IMR-90 (cell line): ENCODE measurements around the gene URM1. TPM values are rescaled to one million over a fixed set of nuclear protein-coding genes. Genes with fewer than 3 reads are reported as not detected.
"Not testable (repeated sequence)": the region's sequence is repeated elsewhere in the genome, so short reads cannot be mapped to it uniquely, and the experiment has no call there.

ENCODE experiments used
- ATAC-seq: fragments of 200-7000 bp; cut with Tn5 transposase; 2 replicates; pipeline ENCODE4 v1.9.1; 2020; ENCODE audit warnings: low read depth, mild to moderate bottlenecking, moderate library complexity
- BruUV-seq: library from RNA; stranded (reverse); fragments of 400-500 nt; replicated peaks from 2 replicates; lab custom pipeline; 2021; lab: Mats Ljungman, UMichigan
- CTCF ChIA-PET: fragments of 300-600 bp; formaldehyde crosslinking; extraction: SDS; loops from one replicate; lab custom pipeline; 2021; ENCODE audit warnings: antibody characterized with exemption; lab: Yijun Ruan, JAX
- POLR2A ChIA-PET: fragments of 300-600 bp; sonication (Branson Sonifier 250); formaldehyde crosslinking; loops from one replicate; lab custom pipeline; 2022; ENCODE audit warnings: antibody characterized with exemption; ENCODE audit not compliant: unreplicated experiment; lab: Charles Lee
- DNase-seq: peaks from one replicate; pipeline ENCODE4 v3.0.0; 2013
- H2AFZ ChIP-seq: replicated peaks from 2 replicates; pipeline ENCODE3; 2013; ENCODE audit warnings: low read length, mild to moderate bottlenecking; ENCODE audit not compliant: poor library complexity
- H2AK5ac ChIP-seq: 2 replicates; pipeline ENCODE4 v1.6.1; 2013; ENCODE audit warnings: low read depth, low read length, inconsistent platforms
- H2AK9ac ChIP-seq: replicated peaks from 2 replicates; pipeline ENCODE3; 2013; ENCODE audit warnings: mild to moderate bottlenecking, low read depth, low read length, moderate library complexity; ENCODE audit not compliant: poor library complexity
- H2BK120ac ChIP-seq: 2 replicates; pipeline ENCODE4 v1.6.1; 2013; ENCODE audit warnings: low read depth, low read length, inconsistent platforms
- H2BK15ac ChIP-seq: 3 replicates; pipeline ENCODE4 v1.6.1; 2013; ENCODE audit warnings: low read depth, low read length, inconsistent platforms
- H2BK20ac ChIP-seq: 2 replicates; pipeline ENCODE4 v1.6.1; 2013; ENCODE audit warnings: low read depth, mild to moderate bottlenecking, inconsistent platforms, low read length, moderate library complexity
- H2BK5ac ChIP-seq: 2 replicates; pipeline ENCODE4 v1.6.1; 2013; ENCODE audit warnings: mild to moderate bottlenecking, low read depth, low read length, inconsistent platforms; ENCODE audit not compliant: poor library complexity, severe bottlenecking
- H3K14ac ChIP-seq: replicated peaks from 2 replicates; pipeline ENCODE4 v1.6.1; 2013; ENCODE audit warnings: low read depth, low read length, inconsistent platforms
- H3K18ac ChIP-seq: 2 replicates; pipeline ENCODE4 v1.6.1; 2013; ENCODE audit warnings: low read depth, low read length, control low read depth
- H3K23ac ChIP-seq: 2 replicates; pipeline ENCODE4 v1.6.1; 2013; ENCODE audit warnings: low read depth, low read length, inconsistent platforms
- H3K27ac ChIP-seq: 2 replicates; pipeline ENCODE4 v1.5.1; 2013; ENCODE audit warnings: mild to moderate bottlenecking, control low read depth, low read length; ENCODE audit not compliant: insufficient read depth
- H3K27me3 ChIP-seq: 2 replicates; pipeline ENCODE4 v1.6.1; 2013; ENCODE audit warnings: low read length; ENCODE audit not compliant: control insufficient read depth, insufficient read depth
- H3K36me3 ChIP-seq: 2 replicates; pipeline ENCODE4 v1.6.1; 2013; ENCODE audit warnings: low read length, mixed read lengths; ENCODE audit not compliant: control insufficient read depth, insufficient read depth
- H3K4ac ChIP-seq: 2 replicates; pipeline ENCODE4 v1.6.1; 2013; ENCODE audit warnings: low read depth, low read length, inconsistent platforms
- H3K4me1 ChIP-seq: 2 replicates; pipeline ENCODE4 v1.6.1; 2013; ENCODE audit warnings: low read length, mixed read lengths; ENCODE audit not compliant: control insufficient read depth, insufficient read depth
- H3K4me2 ChIP-seq: 2 replicates; pipeline ENCODE4 v1.6.1; 2013; ENCODE audit warnings: low read depth, mild to moderate bottlenecking, control low read depth, low read length, moderate library complexity
- H3K4me3 ChIP-seq: 2 replicates; pipeline ENCODE4 v1.5.1; 2013; ENCODE audit warnings: low read depth, mild to moderate bottlenecking, control low read depth, low read length, moderate library complexity; ENCODE audit not compliant: insufficient read depth
- H3K56ac ChIP-seq: 2 replicates; pipeline ENCODE4 v1.6.1; 2013; ENCODE audit warnings: low read length, inconsistent platforms; ENCODE audit not compliant: insufficient read depth; ENCODE audit errors: extremely low read depth
- H3K79me1 ChIP-seq, 2 experiments: 2 replicates each; pipeline ENCODE4 v1.6.1; 2013; ENCODE audit warnings: low read length in 2 of 2, inconsistent platforms in 1 of 2, low read depth in 1 of 2
- H3K9ac ChIP-seq: 2 replicates; pipeline ENCODE4 v1.6.1; 2013; ENCODE audit warnings: low read depth, low read length, control low read depth
- H3K9me1 ChIP-seq: 2 replicates; pipeline ENCODE4 v1.6.1; 2013; ENCODE audit warnings: low read length, inconsistent platforms; ENCODE audit not compliant: insufficient read depth
- H3K9me3 ChIP-seq: 2 replicates; pipeline ENCODE4 v1.6.1; 2013; ENCODE audit warnings: low read length; ENCODE audit not compliant: control insufficient read depth, insufficient read depth
- H4K20me1 ChIP-seq: 2 replicates; pipeline ENCODE4 v1.6.1; 2013; ENCODE audit warnings: low read length, inconsistent platforms; ENCODE audit not compliant: insufficient read depth
- H4K5ac ChIP-seq: 2 replicates; pipeline ENCODE4 v1.6.1; 2013; ENCODE audit warnings: mild to moderate bottlenecking, low read depth, low read length, control low read depth
- H4K8ac ChIP-seq, 2 experiments: 2 replicates each; pipeline ENCODE4 v1.6.1; 2013; ENCODE audit warnings: low read depth in 2 of 2, low read length in 2 of 2, control low read depth in 1 of 2, inconsistent platforms in 1 of 2
- H4K91ac ChIP-seq: 2 replicates; pipeline ENCODE4 v1.6.1; 2013; ENCODE audit warnings: low read depth, low read length, inconsistent platforms; ENCODE audit not compliant: insufficient read depth
- BHLHE40 ChIP-seq: fragments of 150-350 bp; IDR thresholded peaks from 2 replicates; pipeline ENCODE4 v1.6.1; 2016; ENCODE audit warnings: mild to moderate bottlenecking, low read depth, low read length
- CHD1 ChIP-seq: IDR thresholded peaks from 2 replicates; pipeline ENCODE4 v1.6.1; 2012; ENCODE audit warnings: low read depth, low read length, improper control_type of control experiment
- WGBS, 2 experiments: methylation state at CpG; one replicate each; pipeline versions ENCODE4 v1.1.5 to v1.1.7; 2013; ENCODE audit warnings: missing lambda C conversion rate in 2 of 2; ENCODE audit not compliant: insufficient read length in 1 of 2; ENCODE audit errors: extremely low coverage in 2 of 2; 5-methylcytosine and 5-hydroxymethylcytosine counted together
- dilution Hi-C: fragments of 300-500 bp; cut with HindIII; formaldehyde crosslinking; loops from one replicate; pipeline ENCODE4 v1.14.3; 2018; ENCODE audit warnings: low sequenced_read_pairs; ENCODE audit not compliant: unreplicated experiment
- in situ Hi-C: fragments of 300-500 bp; cut with MboI; formaldehyde crosslinking; loops from 3 replicates; pipeline ENCODE4 v1.14.3; 2019; ENCODE audit warnings: low sequenced_read_pairs, inconsistent platforms, mixed read lengths
- intact Hi-C: fragments of 100-400 bp; cut with micrococcal nuclease; formaldehyde crosslinking; loops from 2 replicates; pipeline ENCODE4 v1.10.0; 2022
- polyA plus RNA-seq, 3 experiments: library from polyadenylated mRNA; depleted of rRNA; stranded (reverse); fragments of >200 nt; gene quantifications; 2 replicates each; pipeline ENCODE4 v1.2.3, GENCODE V29; 2012; ENCODE audit warnings: low replicate concordance in 1 of 3
- total RNA-seq: library from RNA; depleted of rRNA; stranded (reverse); fragments of >200 nt; gene quantifications from 2 replicates; pipeline ENCODE4 v1.2.3, GENCODE V29; 2012

Gene URM1
- total and polyA plus RNA-seq, 2 of the 4 experiments (the other 2 are of a cell fraction): 33.2 to 66.9 TPM

- peak overlapping the region; percentile 96 for H3K4me3 ChIP-seq
- peak overlapping the region; percentile 64 to 79; a peak in 2 of 4 replicates for H4K8ac ChIP-seq
- H2BK5ac ChIP-seq: peak overlapping the region; percentile 82
- peaks cover 3% of the 10 kb centered on the region; the same call in 1 of the 2 replicates for H3K36me3 ChIP-seq
- peaks cover 4 to 20% of the 10 kb centered on the region in 2 experiments; a peak in 3 of 4 replicates for H3K79me1 ChIP-seq
- H3K9me3 ChIP-seq: no peaks in the 10 kb centered on the region
- no TSS peak for BruUV-seq
- H2BK120ac ChIP-seq: peak overlapping the region; percentile 39; the same call in 1 of the 2 replicates
- peak overlapping the region; percentile 79 for H3K14ac ChIP-seq
- intact Hi-C loops (no loop called here), in situ Hi-C loops (no loop called here), dilution Hi-C loops (no loop called here)
- peak overlapping the region; percentile 96; the same call in 1 of the 2 replicates for H3K23ac ChIP-seq
- no peak overlapping the region for H2BK15ac ChIP-seq
- no peak overlapping the region for H2BK20ac ChIP-seq
- H2AK9ac ChIP-seq: peak overlapping the region; percentile 94
- ChIA-PET POLR2A (interaction anchor here (0.6 kb wide), 1 partner anchor 234 kb away, joined by 3 read pairs; no protein-coding TSS in a partner anchor), CTCF (interaction anchor here (0.6 to 2.5 kb wide), 2 partner anchors 16 to 28 kb away, joined by 3 to 16 read pairs; no protein-coding TSS in a partner anchor)
- H3K4me2 ChIP-seq: peak overlapping the region; percentile 93
- H2AK5ac ChIP-seq: peak overlapping the region; percentile 43; the same call in 1 of the 2 replicates
- peak overlapping the region; percentile 99 for H2AFZ ChIP-seq
- peak overlapping the region; percentile 67 for H3K9ac ChIP-seq
- peaks cover 3% of the 10 kb centered on the region; the same call in 1 of the 2 replicates for H3K27me3 ChIP-seq
- peak overlapping the region; percentile 28; the same call in 1 of the 2 replicates for H3K56ac ChIP-seq
- DNase-seq: no peak
- H4K5ac ChIP-seq: peak overlapping the region; percentile 56
- H3K9me1 ChIP-seq: no peaks in the 10 kb centered on the region
- no CpG with 5 or more reads among the region's 11 CpGs for WGBS, 2 experiments
- no peak; the same call in 1 of the 2 replicates for ATAC-seq
- H3K4ac ChIP-seq: peak overlapping the region; percentile 93
- no peaks in the 10 kb centered on the region for H4K20me1 ChIP-seq
- H4K91ac ChIP-seq: peak overlapping the region; percentile 66
- TF ChIP-seq CHD1 (no peak), BHLHE40 (no peak)
- H3K27ac ChIP-seq: peak overlapping the region; percentile 77
- peaks cover 7% of the 10 kb centered on the region for H3K4me1 ChIP-seq
- no peak overlapping the region; the same call in 1 of the 2 replicates for H3K18ac ChIP-seq
Measured at GRCh38 chr9:128421482-128421996, 50.4 kb downstream of the URM1 start.

GRCh38 chr9:128422022-128422782 lies 51.0 kb downstream of the URM1 start:
- Histone ChIP-seq H2AK5ac (peak overlapping the region; percentile 43; the same call in 1 of the 2 replicates), H2AFZ (peak overlapping the region; percentile 99), H3K4ac (peak overlapping the region; percentile 36; the same call in 1 of the 2 replicates), H2AK9ac (peak overlapping the region; percentile 94), H3K79me1 (peaks cover 4 to 20% of the 10 kb centered on the region in 2 experiments; a peak in 3 of 4 replicates), H3K23ac (peak overlapping the region; percentile 24; the same call in 1 of the 2 replicates), H3K14ac (peak overlapping the region; percentile 63), H4K8ac (0 out of 4 replicates have a peak overlapping the region, but pooled peaks of 1 of the 2 experiments have one; percentile 11), H3K4me2 (peak overlapping the region; percentile 93)
- ATAC-seq, H4K5ac ChIP-seq, H3K4me1 ChIP-seq, H3K9me1 ChIP-seq, H3K18ac ChIP-seq, H3K36me3 ChIP-seq, BruUV-seq, H4K91ac ChIP-seq, H3K27me3 ChIP-seq, H3K9ac ChIP-seq, H3K9me3 ChIP-seq, H3K4me3 ChIP-seq, H2BK120ac ChIP-seq, in situ Hi-C loops, dilution Hi-C loops, H3K27ac ChIP-seq, DNase-seq, H3K56ac ChIP-seq, H2BK20ac ChIP-seq, H2BK15ac ChIP-seq, H2BK5ac ChIP-seq, H4K20me1 ChIP-seq, intact Hi-C loops: not testable (repeated sequence)
- CTCF ChIA-PET: interaction anchor here (0.6 to 2.5 kb wide), 2 partner anchors 16 to 27 kb away, joined by 3 to 16 read pairs; no protein-coding TSS in a partner anchor
- WGBS, 2 experiments: 100% methylated on average over 4 of the region's 13 CpGs; no CpG with 5 or more reads in 1 of the 2 experiments
- POLR2A ChIA-PET: interaction anchor here (0.6 kb wide), 1 partner anchor 10 kb away, joined by 5 read pairs; no protein-coding TSS in a partner anchor
